MM.1S (cell line): Measurements from ENCODE around the gene PARVA.

ENCODE experiments used
- DNase-seq: peaks from one replicate; pipeline ENCODE4 v3.0.0-alpha.2; 2015
- H2AFZ ChIP-seq: fragments of 300-600 bp; sonication (generic); 2 replicates; pipeline ENCODE4 v1.6.0; 2016; ENCODE audit warnings: antibody characterized with exemption, low read length
- H3F3A ChIP-seq: fragments of 300-600 bp; sonication (generic); 2 replicates; pipeline ENCODE4 v1.6.1; 2016; ENCODE audit warnings: mild to moderate bottlenecking, antibody characterized with exemption, low read length, moderate library complexity, mixed read lengths; ENCODE audit not compliant: insufficient read depth
- H3K27ac ChIP-seq: fragments of 300-600 bp; sonication (generic); 2 replicates; pipeline ENCODE4 v1.5.1; 2016; ENCODE audit warnings: mild to moderate bottlenecking, low read length
- H3K27me3 ChIP-seq: fragments of 300-600 bp; sonication (generic); replicated peaks from 2 replicates; pipeline ENCODE4 v1.6.0; 2016; ENCODE audit warnings: low read length; ENCODE audit not compliant: insufficient read depth
- H3K36me3 ChIP-seq: fragments of 300-600 bp; sonication (generic); replicated peaks from 2 replicates; pipeline ENCODE4 v1.6.1; 2016; ENCODE audit warnings: mild to moderate bottlenecking, low read length, mixed read lengths; ENCODE audit not compliant: insufficient read depth
- H3K4me1 ChIP-seq: fragments of 300-600 bp; sonication (generic); 2 replicates; pipeline ENCODE4 v1.6.1; 2016; ENCODE audit warnings: low read length, mixed read lengths
- H3K4me2 ChIP-seq: fragments of 300-600 bp; sonication (generic); 2 replicates; pipeline ENCODE4 v1.6.0; 2016; ENCODE audit warnings: low read depth, low read length
- H3K4me3 ChIP-seq: fragments of 300-600 bp; sonication (generic); 2 replicates; pipeline ENCODE4 v1.5.1; 2016; ENCODE audit warnings: low read length, mixed read lengths
- H3K79me2 ChIP-seq: fragments of 300-600 bp; sonication (generic); 2 replicates; pipeline ENCODE4 v1.6.1; 2016; ENCODE audit warnings: mixed run types, low read length, mixed read lengths
- H3K9ac ChIP-seq: fragments of 300-600 bp; sonication (generic); 2 replicates; pipeline ENCODE4 v1.6.1; 2016; ENCODE audit warnings: low read length, mixed read lengths
- H3K9me2 ChIP-seq: fragments of 300-600 bp; sonication (generic); replicated peaks from 2 replicates; pipeline ENCODE4 v1.6.1; 2016; ENCODE audit warnings: mild to moderate bottlenecking, low read length, mixed read lengths; ENCODE audit not compliant: insufficient read depth
- H3K9me3 ChIP-seq: fragments of 300-600 bp; sonication (generic); replicated peaks from 2 replicates; pipeline ENCODE4 v1.6.1; 2016; ENCODE audit warnings: mild to moderate bottlenecking, low read length, mixed read lengths; ENCODE audit not compliant: insufficient read depth
- H4K20me1 ChIP-seq: fragments of 300-600 bp; sonication (generic); 2 replicates; pipeline ENCODE4 v1.6.1; 2016; ENCODE audit warnings: mild to moderate bottlenecking, low read length, moderate library complexity, mixed read lengths; ENCODE audit not compliant: insufficient read depth
- EZH2 ChIP-seq: fragments of 300-600 bp; sonication (generic); optimal IDR thresholded peaks from 2 replicates; pipeline ENCODE3; 2017; ENCODE audit warnings: low read depth, mild to moderate bottlenecking, antibody characterized with exemption, low read length, mixed read lengths
- EZH2phosphoT487 ChIP-seq: fragments of 300-600 bp; sonication (generic); IDR thresholded peaks from 2 replicates; pipeline ENCODE4 v1.6.1; 2018; ENCODE audit warnings: antibody characterized with exemption, low read length
- TF ChIP-seq, protein P1 (sequence below): fragments of 300-600 bp; sonication (generic); IDR thresholded peaks from 2 replicates; pipeline ENCODE4 v1.5.1; 2016; ENCODE audit warnings: antibody characterized with exemption, low read length, mixed read lengths

PARVA gene

GRCh38 chr11:12377824-12378593 lies 638 bp downstream of the PARVA start:
- no peak for DNase-seq
- H3K27me3 ChIP-seq, result no peaks in the 10 kb centered on the region
- H3K79me2 ChIP-seq, result no peaks in the 10 kb centered on the region
- TF ChIP-seq, protein P1, sequence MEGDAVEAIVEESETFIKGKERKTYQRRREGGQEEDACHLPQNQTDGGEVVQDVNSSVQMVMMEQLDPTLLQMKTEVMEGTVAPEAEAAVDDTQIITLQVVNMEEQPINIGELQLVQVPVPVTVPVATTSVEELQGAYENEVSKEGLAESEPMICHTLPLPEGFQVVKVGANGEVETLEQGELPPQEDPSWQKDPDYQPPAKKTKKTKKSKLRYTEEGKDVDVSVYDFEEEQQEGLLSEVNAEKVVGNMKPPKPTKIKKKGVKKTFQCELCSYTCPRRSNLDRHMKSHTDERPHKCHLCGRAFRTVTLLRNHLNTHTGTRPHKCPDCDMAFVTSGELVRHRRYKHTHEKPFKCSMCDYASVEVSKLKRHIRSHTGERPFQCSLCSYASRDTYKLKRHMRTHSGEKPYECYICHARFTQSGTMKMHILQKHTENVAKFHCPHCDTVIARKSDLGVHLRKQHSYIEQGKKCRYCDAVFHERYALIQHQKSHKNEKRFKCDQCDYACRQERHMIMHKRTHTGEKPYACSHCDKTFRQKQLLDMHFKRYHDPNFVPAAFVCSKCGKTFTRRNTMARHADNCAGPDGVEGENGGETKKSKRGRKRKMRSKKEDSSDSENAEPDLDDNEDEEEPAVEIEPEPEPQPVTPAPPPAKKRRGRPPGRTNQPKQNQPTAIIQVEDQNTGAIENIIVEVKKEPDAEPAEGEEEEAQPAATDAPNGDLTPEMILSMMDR, result no peak
- TF ChIP-seq EZH2phosphoT487 (no peak), EZH2 (no peak)
- H3K4me1 ChIP-seq, result no peaks in the 10 kb centered on the region
- no peak overlapping the region for H2AFZ ChIP-seq
- no peak overlapping the region for H3K4me3 ChIP-seq
- no peaks in the 10 kb centered on the region for H3K36me3 ChIP-seq
- H3K4me2 ChIP-seq, result no peak overlapping the region
- no peak overlapping the region for H3K9ac ChIP-seq
- no peaks in the 10 kb centered on the region for H3K9me3 ChIP-seq
- H4K20me1 ChIP-seq, result no peaks in the 10 kb centered on the region
- no peaks in the 10 kb centered on the region for H3K9me2 ChIP-seq
- H3K27ac ChIP-seq, result no peak overlapping the region
- H3F3A ChIP-seq, result no peaks in the 10 kb centered on the region

GRCh38 chr11:12380565-12381325 lies 3.4 kb downstream of the PARVA start:
- TF ChIP-seq, protein P1, result no peak
- no peak for TF ChIP-seq EZH2phosphoT487
- no peak for TF ChIP-seq EZH2
- Histone ChIP-seq H3K9me3 (no peaks in the 10 kb centered on the region), H3K9ac (no peak overlapping the region), H3K9me2 (no peaks in the 10 kb centered on the region), H3K4me1 (no peaks in the 10 kb centered on the region), H3K79me2 (no peaks in the 10 kb centered on the region), H4K20me1 (no peaks in the 10 kb centered on the region), H3K36me3 (no peaks in the 10 kb centered on the region), H3K27ac (no peak overlapping the region), H3K27me3 (no peaks in the 10 kb centered on the region), H2AFZ (no peak overlapping the region), H3K4me2 (no peak overlapping the region), H3K4me3 (no peak overlapping the region), H3F3A (no peaks in the 10 kb centered on the region)
- no peak for DNase-seq

DNA sequence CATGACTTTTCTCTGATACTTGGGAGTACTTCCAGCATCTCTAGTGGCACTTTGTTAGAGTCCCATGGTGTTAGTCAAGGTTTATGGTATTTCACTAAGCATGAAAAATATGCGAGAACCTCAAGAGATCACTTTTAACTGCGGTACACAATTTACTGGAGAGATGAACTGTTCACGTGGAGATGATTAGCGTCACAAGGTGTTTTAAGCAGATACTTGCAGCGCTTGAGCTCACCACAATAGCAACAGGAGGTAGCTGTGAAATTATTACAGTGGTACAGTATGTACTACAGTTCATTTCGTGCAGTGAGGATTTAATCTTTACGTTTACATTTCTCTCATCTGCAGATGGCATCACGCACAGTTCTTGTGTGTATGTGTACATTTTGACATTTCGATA lies 4.5 kb downstream of the PARVA start:
- no peaks in the 10 kb centered on the region for H3K27me3 ChIP-seq
- no peak overlapping the region for H3K27ac ChIP-seq
- no peaks in the 10 kb centered on the region for H3K79me2 ChIP-seq

More for the DNA sequence above, 4.5 kb downstream of the PARVA start:
- H2AFZ ChIP-seq, result no peak overlapping the region
- H3K4me1 ChIP-seq, result no peaks in the 10 kb centered on the region
- H3K4me3 ChIP-seq, result no peak overlapping the region
- no peak overlapping the region for H3K9ac ChIP-seq
- H3K4me2 ChIP-seq, result no peak overlapping the region
- H3K9me3 ChIP-seq, result no peaks in the 10 kb centered on the region
- no peaks in the 10 kb centered on the region for H3K9me2 ChIP-seq
- H3K36me3 ChIP-seq, result no peaks in the 10 kb centered on the region
- no peak for DNase-seq
- TF ChIP-seq EZH2, result no peak
- TF ChIP-seq, protein P1, result no peak
- no peaks in the 10 kb centered on the region for H3F3A ChIP-seq
- H4K20me1 ChIP-seq, result no peaks in the 10 kb centered on the region
